Measurements from ENCODE around the gene BGN. TPM values are rescaled to one million over a fixed set of nuclear protein-coding genes. Genes with fewer than 3 reads are reported as not detected.

The BGN gene
- total and polyA plus RNA-seq, 2 donors from 2014 or later: 164 to 288 TPM

DNA sequence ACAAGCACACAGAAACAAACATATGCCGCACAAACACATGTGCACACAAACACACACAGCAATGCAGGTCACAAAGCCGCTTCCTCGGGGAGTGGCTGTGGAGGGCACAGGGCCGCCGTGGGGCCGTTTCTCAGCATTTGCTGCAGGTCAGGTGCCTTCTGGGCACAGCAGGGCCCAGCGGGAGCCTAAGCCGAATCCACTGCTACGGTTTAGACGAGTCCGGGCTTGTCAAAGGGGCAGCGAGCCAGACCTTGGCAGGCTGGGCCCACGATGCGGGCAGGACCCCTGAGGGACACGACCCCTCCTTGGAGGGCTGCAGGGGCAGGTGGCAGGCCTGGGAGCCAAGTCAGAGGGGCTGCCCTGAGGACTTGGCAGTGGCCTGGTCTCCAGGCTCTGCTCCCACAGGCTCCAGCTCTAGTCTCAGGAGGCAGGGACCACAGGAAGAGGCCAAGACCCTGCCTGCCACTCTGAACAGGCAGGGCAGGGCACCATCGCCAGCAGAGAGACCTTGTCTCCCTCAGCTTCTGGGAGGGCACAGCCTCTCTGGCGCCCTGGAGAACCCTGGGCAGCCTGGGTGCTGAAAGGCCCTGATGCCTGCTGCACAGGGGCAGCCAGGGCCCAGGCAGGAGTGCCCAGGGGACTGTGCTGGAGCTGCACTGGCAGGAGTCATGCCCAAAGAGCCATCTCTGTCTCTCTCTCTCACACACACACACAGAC, 17.2 kb downstream of the BGN start:
- Histone ChIP-seq H3K4me1 (ENCODE audit: control insufficient read depth in 2 of 3, insufficient read depth in 2 of 3, low read depth in 1 of 3, low read length in 3 of 3) (no peaks in the 10 kb centered on the region), H3K9me3 (ENCODE audit: control insufficient read depth in 2 of 3, insufficient read depth in 1 of 3, low read length in 3 of 3) (no peaks in the 10 kb centered on the region), H3K36me3 (ENCODE audit: control insufficient read depth in 2 of 3, insufficient read depth in 3 of 3, low read length in 3 of 3) (no peaks in the 10 kb centered on the region), H3K27ac (ENCODE audit: low read depth in 2 of 2, low read length in 2 of 2) (no peak overlapping the region), H3K4me3 (ENCODE audit: low read length in 3 of 3) (no peak overlapping the region), H3K9ac (ENCODE audit: low read length in 3 of 3) (no peak overlapping the region), H3K27me3 (ENCODE audit: control insufficient read depth, insufficient read depth, low read length) (peaks cover 6% of the 10 kb centered on the region)
- TF ChIP-seq, protein P1, sequence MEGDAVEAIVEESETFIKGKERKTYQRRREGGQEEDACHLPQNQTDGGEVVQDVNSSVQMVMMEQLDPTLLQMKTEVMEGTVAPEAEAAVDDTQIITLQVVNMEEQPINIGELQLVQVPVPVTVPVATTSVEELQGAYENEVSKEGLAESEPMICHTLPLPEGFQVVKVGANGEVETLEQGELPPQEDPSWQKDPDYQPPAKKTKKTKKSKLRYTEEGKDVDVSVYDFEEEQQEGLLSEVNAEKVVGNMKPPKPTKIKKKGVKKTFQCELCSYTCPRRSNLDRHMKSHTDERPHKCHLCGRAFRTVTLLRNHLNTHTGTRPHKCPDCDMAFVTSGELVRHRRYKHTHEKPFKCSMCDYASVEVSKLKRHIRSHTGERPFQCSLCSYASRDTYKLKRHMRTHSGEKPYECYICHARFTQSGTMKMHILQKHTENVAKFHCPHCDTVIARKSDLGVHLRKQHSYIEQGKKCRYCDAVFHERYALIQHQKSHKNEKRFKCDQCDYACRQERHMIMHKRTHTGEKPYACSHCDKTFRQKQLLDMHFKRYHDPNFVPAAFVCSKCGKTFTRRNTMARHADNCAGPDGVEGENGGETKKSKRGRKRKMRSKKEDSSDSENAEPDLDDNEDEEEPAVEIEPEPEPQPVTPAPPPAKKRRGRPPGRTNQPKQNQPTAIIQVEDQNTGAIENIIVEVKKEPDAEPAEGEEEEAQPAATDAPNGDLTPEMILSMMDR (IDR thresholded peaks at IDR 0.05; ENCODE audit: borderline replicate concordance, extremely low read depth, insufficient read depth): no peak
- intact Hi-C loops (cut with DNase I): no loop called here
- DNase-seq (no peak), FAIRE-seq (no peak)

DNA sequence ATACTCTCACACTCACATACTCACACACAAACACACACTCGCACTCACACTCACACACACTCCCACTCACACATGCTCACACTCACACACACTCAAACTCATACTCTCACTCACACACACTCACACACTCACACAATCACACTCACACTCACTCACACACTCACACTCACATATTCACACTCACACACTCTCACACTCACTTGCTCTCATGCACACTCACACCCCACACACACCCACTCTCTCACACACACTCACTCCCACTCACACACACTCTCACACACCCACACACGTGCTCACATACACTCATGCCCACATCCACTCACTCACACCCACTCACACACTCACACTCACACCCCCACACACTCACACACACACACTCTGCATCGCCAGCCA, 17.7 kb downstream of the BGN start:
- Histone ChIP-seq H3K9me3 (ENCODE audit: control insufficient read depth in 2 of 3, insufficient read depth in 1 of 3, low read length in 3 of 3) (no peaks in the 10 kb centered on the region), H3K27me3 (ENCODE audit: control insufficient read depth, insufficient read depth, low read length) (peaks cover 8% of the 10 kb centered on the region), H3K4me3 (ENCODE audit: low read length in 3 of 3) (no peak overlapping the region), H3K36me3 (ENCODE audit: control insufficient read depth in 2 of 3, insufficient read depth in 3 of 3, low read length in 3 of 3) (no peaks in the 10 kb centered on the region), H3K27ac (ENCODE audit: low read depth in 2 of 2, low read length in 2 of 2) (no peak overlapping the region), H3K4me1 (ENCODE audit: control insufficient read depth in 2 of 3, insufficient read depth in 2 of 3, low read depth in 1 of 3, low read length in 3 of 3) (no peaks in the 10 kb centered on the region), H3K9ac (ENCODE audit: low read length in 3 of 3) (no peak overlapping the region)
- TF ChIP-seq, protein P1 (IDR thresholded peaks at IDR 0.05; ENCODE audit: borderline replicate concordance, extremely low read depth, insufficient read depth): no peak
- FAIRE-seq (no peak), DNase-seq (no peak)
- intact Hi-C loops (cut with DNase I): no loop called here

DNA sequence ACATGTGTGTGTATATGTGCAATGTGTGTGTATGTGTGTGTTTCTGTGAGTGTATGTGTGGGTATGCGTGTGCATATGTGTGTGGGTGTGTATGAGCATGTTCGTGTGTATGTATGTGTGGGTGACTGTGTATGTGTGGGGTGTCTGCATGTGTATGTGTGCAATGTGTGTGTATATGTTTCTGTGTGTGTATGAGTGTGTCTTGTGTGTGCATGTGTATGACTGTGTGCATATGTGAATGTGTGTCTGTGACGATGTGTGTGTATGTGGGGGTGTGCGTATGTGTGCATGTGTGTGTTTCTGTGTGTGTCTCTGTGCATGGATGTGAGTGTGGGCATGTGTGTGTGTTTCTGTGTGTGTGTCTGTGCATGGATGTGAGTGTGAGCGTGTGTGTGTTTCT, 18.5 kb downstream of the BGN start:
- TF ChIP-seq, protein P1 (IDR thresholded peaks at IDR 0.05; ENCODE audit: borderline replicate concordance, extremely low read depth, insufficient read depth): no peak
- H3K4me3 ChIP-seq (ENCODE audit: low read length in 3 of 3): no peak overlapping the region
- intact Hi-C loops (cut with DNase I): no loop called here
- H3K9me3 ChIP-seq (ENCODE audit: control insufficient read depth in 2 of 3, insufficient read depth in 1 of 3, low read length in 3 of 3): no peaks in the 10 kb centered on the region
- no peak for FAIRE-seq
- no peaks in the 10 kb centered on the region for H3K4me1 ChIP-seq (ENCODE audit: control insufficient read depth in 2 of 3, insufficient read depth in 2 of 3, low read depth in 1 of 3, low read length in 3 of 3)
- H3K36me3 ChIP-seq (ENCODE audit: control insufficient read depth in 2 of 3, insufficient read depth in 3 of 3, low read length in 3 of 3): no peaks in the 10 kb centered on the region
- H3K9ac ChIP-seq (ENCODE audit: low read length in 3 of 3): no peak overlapping the region
- H3K27me3 ChIP-seq (ENCODE audit: control insufficient read depth, insufficient read depth, low read length): peaks cover 8% of the 10 kb centered on the region
- DNase-seq: no peak
- H3K27ac ChIP-seq (ENCODE audit: low read depth in 2 of 2, low read length in 2 of 2): no peak overlapping the region

DNA sequence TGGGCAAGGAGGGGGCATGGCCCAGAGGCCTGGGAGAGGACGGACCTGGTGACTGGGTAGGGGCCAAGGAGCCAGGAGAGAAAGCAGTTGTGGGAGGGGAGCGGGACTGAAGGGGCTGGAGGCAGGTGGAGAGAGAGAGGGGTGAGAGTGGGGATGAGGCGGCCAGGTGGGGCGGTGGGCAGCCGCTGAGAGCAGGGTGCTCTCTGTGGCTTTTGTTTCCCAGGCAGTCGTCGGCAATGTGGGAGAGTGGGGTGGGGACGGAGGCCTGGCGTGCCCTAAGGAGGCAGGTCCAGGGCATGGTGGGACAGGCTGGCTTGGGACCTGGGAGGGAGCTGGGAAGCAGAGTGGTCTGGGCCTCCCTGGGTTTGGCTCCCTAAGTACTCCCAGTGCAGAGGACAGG, 19.5 kb downstream of the BGN start:
- H3K4me1 ChIP-seq (ENCODE audit: control insufficient read depth in 2 of 3, insufficient read depth in 2 of 3, low read depth in 1 of 3, low read length in 3 of 3): no peaks in the 10 kb centered on the region
- DNase-seq: no peak
- no peak overlapping the region for H3K27ac ChIP-seq (ENCODE audit: low read depth in 2 of 2, low read length in 2 of 2)
- intact Hi-C loops (cut with DNase I): no loop called here
- peaks cover 10% of the 10 kb centered on the region for H3K27me3 ChIP-seq (ENCODE audit: control insufficient read depth, insufficient read depth, low read length)
- no peak overlapping the region for H3K4me3 ChIP-seq (ENCODE audit: low read length in 3 of 3)
- TF ChIP-seq, protein P1 (IDR thresholded peaks at IDR 0.05; ENCODE audit: borderline replicate concordance, extremely low read depth, insufficient read depth): no peak
- H3K9ac ChIP-seq (ENCODE audit: low read length in 3 of 3): no peak overlapping the region
- FAIRE-seq: no peak
- H3K36me3 ChIP-seq (ENCODE audit: control insufficient read depth in 2 of 3, insufficient read depth in 3 of 3, low read length in 3 of 3): no peaks in the 10 kb centered on the region
- no peaks in the 10 kb centered on the region for H3K9me3 ChIP-seq (ENCODE audit: control insufficient read depth in 2 of 3, insufficient read depth in 1 of 3, low read length in 3 of 3)

Measured in kidney (tissue), 14 donors.